NB4 (cell line): ENCODE data around the gene CNPY3.
A peak's percentile ranks its signal among the peaks of the same experiment; 100 is the strongest.

Source experiments
- CTCF ChIP-seq: IDR thresholded peaks from one replicate; pipeline ENCODE4 v1.5.1; 2012; ENCODE audit warnings: low read depth, low read length
- MAX ChIP-seq: IDR thresholded peaks from 2 replicates; pipeline ENCODE4 v1.6.1; 2011; ENCODE audit warnings: low read depth, low read length
- POLR2A ChIP-seq: IDR thresholded peaks from 2 replicates; pipeline ENCODE4 v1.6.1; 2011; ENCODE audit warnings: mild to moderate bottlenecking; ENCODE audit not compliant: insufficient read length; ENCODE audit errors: extremely low read depth

GRCh38 chr6:42984001-42984923 is 55.0 kb downstream of the CNPY3 start, which contains the start of gene PPP2R5D:
- TF ChIP-seq POLR2A (peak; percentile 93), CTCF (no peak), MAX (no peak)
